Mammary epithelial cell (primary cell): ENCODE results near the gene NCKAP5.

Source experiments
- CTCF ChIP-seq, 2 donors: IDR thresholded peaks in 1 of 2; conservative IDR thresholded peaks in 1 of 2; 2 replicates each; pipeline ENCODE4 v1.5.1; 2011 to 2012; ENCODE audit warnings: inconsistent platforms in 2 of 2, low read length in 2 of 2, mild to moderate bottlenecking in 2 of 2, control low read depth in 1 of 2, low read depth in 1 of 2; ENCODE audit not compliant: insufficient read depth in 1 of 2; ENCODE audit errors: extremely low read depth in 1 of 2
- EZH2 ChIP-seq: IDR thresholded peaks from 2 replicates; pipeline ENCODE4 v1.6.1; 2012; ENCODE audit warnings: low read length, inconsistent platforms, borderline replicate concordance

GRCh38 chr2:132671151-132671835 lies 897.0 kb downstream of the NCKAP5 start:
- TF ChIP-seq CTCF (conservative IDR thresholded peaks at IDR 0.05 in 1 of 2, IDR thresholded peaks at IDR 0.05 in 1 of 2; ENCODE audit: extremely low read depth in 1 of 2, insufficient read depth in 1 of 2, low read depth in 1 of 2, low read length in 2 of 2) (no peak), EZH2 (no peak)
